HepG2 (cell line): ENCODE results near the gene CYSRT1. TPM values are rescaled to one million over a fixed set of nuclear protein-coding genes. Genes with fewer than 3 reads are reported as not detected.

Experiments
- ARNT ChIP-seq: fragments of 450-650 bp; IDR thresholded peaks from 2 replicates; pipeline ENCODE4 v1.6.1; 2017
- DNMT1 ChIP-seq: sonication (generic); formaldehyde crosslinking; IDR thresholded peaks from 2 replicates; pipeline ENCODE4 v1.5.1; 2020; ENCODE audit warnings: mild to moderate bottlenecking, missing genetic modification reagents
- ELF1 ChIP-seq: sonication (generic); formaldehyde crosslinking; IDR thresholded peaks from 2 replicates; pipeline ENCODE4 v1.4.0; 2020; ENCODE audit warnings: missing genetic modification reagents
- ETS1 ChIP-seq: sonication (generic); formaldehyde crosslinking; IDR thresholded peaks from 2 replicates; pipeline ENCODE4 v1.4.0; 2020; ENCODE audit warnings: missing genetic modification reagents
- FOXA3 ChIP-seq: IDR thresholded peaks from 2 replicates; pipeline ENCODE4 v1.6.1; 2016; ENCODE audit warnings: missing genetic modification reagents, missing compliant biosample characterization
- HES4 ChIP-seq: sonication (generic); formaldehyde crosslinking; IDR thresholded peaks from 2 replicates; pipeline ENCODE4 v1.9.0; 2021; ENCODE audit warnings: mild to moderate bottlenecking, missing genetic modification reagents, borderline replicate concordance
- IRF2 ChIP-seq: IDR thresholded peaks from 2 replicates; pipeline ENCODE4 v1.6.1; 2018; ENCODE audit warnings: missing genetic modification reagents, missing compliant biosample characterization
- MAFG ChIP-seq: sonication (generic); formaldehyde crosslinking; IDR thresholded peaks from 2 replicates; pipeline ENCODE4 v1.5.1; 2020; ENCODE audit warnings: mild to moderate bottlenecking, missing genetic modification reagents
- MED8 ChIP-seq: sonication (generic); formaldehyde crosslinking; IDR thresholded peaks from 2 replicates; pipeline ENCODE4 v1.8.1; 2023; ENCODE audit warnings: mild to moderate bottlenecking, missing genetic modification reagents; ENCODE audit not compliant: insufficient replicate concordance
- NCOA2 ChIP-seq: sonication (generic); formaldehyde crosslinking; IDR thresholded peaks from 2 replicates; pipeline ENCODE4 v1.8.0; 2022; ENCODE audit warnings: inconsistent platforms
- TAF1 ChIP-seq: sonication (generic); formaldehyde crosslinking; IDR thresholded peaks from 2 replicates; pipeline ENCODE4 v1.4.0; 2020; ENCODE audit warnings: missing genetic modification reagents
- ZNF124 ChIP-seq: sonication (generic); formaldehyde crosslinking; IDR thresholded peaks from 2 replicates; pipeline ENCODE4 v1.4.0; 2020; ENCODE audit warnings: missing genetic modification reagents
- ZNF136 ChIP-seq: sonication (generic); formaldehyde crosslinking; IDR thresholded peaks from 2 replicates; pipeline ENCODE4 v1.8.1; 2022; ENCODE audit warnings: low read depth, mild to moderate bottlenecking, moderate library complexity, missing genetic modification reagents
- ZNF17 ChIP-seq: sonication (generic); formaldehyde crosslinking; IDR thresholded peaks from 2 replicates; pipeline ENCODE4 v1.5.0; 2020; ENCODE audit warnings: mild to moderate bottlenecking, missing genetic modification reagents
- ZNF777 ChIP-seq: sonication (generic); formaldehyde crosslinking; IDR thresholded peaks from 2 replicates; pipeline ENCODE4 v1.4.0; 2020; ENCODE audit warnings: missing genetic modification reagents
- ZSCAN30 ChIP-seq: sonication (generic); formaldehyde crosslinking; IDR thresholded peaks from 2 replicates; pipeline ENCODE4 v1.5.0; 2020; ENCODE audit warnings: mild to moderate bottlenecking, missing genetic modification reagents
- ZZZ3 ChIP-seq: sonication (generic); formaldehyde crosslinking; IDR thresholded peaks from 2 replicates; pipeline ENCODE4 v1.4.0; 2020; ENCODE audit warnings: missing genetic modification reagents, mild to moderate bottlenecking, borderline replicate concordance
- polyA plus RNA-seq, 8 experiments: library from polyadenylated mRNA; depleted of rRNA in 3 of 8; stranded (reverse) in 7 of 8; unstranded in 1 of 8; fragments of >200 nt; fragmentation: Illumina TruSeq in 4 of 8; extraction: Trizol in 4 of 8; gene quantifications; 2 replicates each; pipeline versions ENCODE4 v1.2.1 to v1.2.3, GENCODE V29; 2011 to 2016; ENCODE audit warnings: low read depth in 4 of 8, missing spikeins in 1 of 8, mixed read lengths in 1 of 8; ENCODE audit not compliant: insufficient read depth in 1 of 8
- total RNA-seq, 5 experiments: library from RNA; depleted of rRNA; stranded (reverse); fragments of >200 nt; fragmentation: Illumina TruSeq; extraction: Trizol; gene quantifications; 2 replicates each; pipeline ENCODE4 v1.2.3, GENCODE V29; 2016; ENCODE audit warnings: low read depth in 1 of 5
- TF ChIP-seq, protein P1 (sequence below): sonication (generic); formaldehyde crosslinking; IDR thresholded peaks from 2 replicates; pipeline ENCODE4 v1.9.0; 2021; ENCODE audit warnings: missing genetic modification reagents, borderline replicate concordance
- TF ChIP-seq, protein P2 (sequence below): sonication (generic); formaldehyde crosslinking; IDR thresholded peaks from 2 replicates; pipeline ENCODE4 v1.9.0; 2021; ENCODE audit warnings: missing genetic modification reagents, mild to moderate bottlenecking, borderline replicate concordance
- TF ChIP-seq, protein P3 (sequence below): sonication (generic); formaldehyde crosslinking; IDR thresholded peaks from 2 replicates; pipeline ENCODE4 v1.5.1; 2020; ENCODE audit warnings: mild to moderate bottlenecking, missing genetic modification reagents, moderate library complexity

Gene CYSRT1
- total and polyA plus RNA-seq, 2 of the 13 experiments (the other 11 are each of a cell fraction or from before 2014, with no cell fraction given): 1.5 to 2.1 TPM

- TF ChIP-seq IRF2 (CRISPR knock-in tag) (no peak; the same call in 1 of the 2 replicates), ZNF124 (CRISPR knock-in tag) (no peak), MAFG (CRISPR knock-in tag) (no peak), ZZZ3 (CRISPR knock-in tag) (no peak), FOXA3 (peak; percentile 18; the same call in 1 of the 2 replicates), ARNT (no peak), MED8 (CRISPR knock-in tag) (no peak), ZNF136 (CRISPR knock-in tag) (no peak), DNMT1 (CRISPR knock-in tag) (no peak), HES4 (no peak), NCOA2 (CRISPR knock-in tag) (no peak), ELF1 (CRISPR knock-in tag) (peak; percentile 73), TAF1 (CRISPR knock-in tag) (0 out of 2 replicates have a peak, but pooled peaks have one; percentile 18), ETS1 (CRISPR knock-in tag) (no peak), ZNF17 (CRISPR knock-in tag) (no peak), ZSCAN30 (CRISPR knock-in tag) (no peak), ZNF777 (CRISPR knock-in tag) (peak; percentile 39; the same call in 1 of the 2 replicates)
- TF ChIP-seq, protein P1, sequence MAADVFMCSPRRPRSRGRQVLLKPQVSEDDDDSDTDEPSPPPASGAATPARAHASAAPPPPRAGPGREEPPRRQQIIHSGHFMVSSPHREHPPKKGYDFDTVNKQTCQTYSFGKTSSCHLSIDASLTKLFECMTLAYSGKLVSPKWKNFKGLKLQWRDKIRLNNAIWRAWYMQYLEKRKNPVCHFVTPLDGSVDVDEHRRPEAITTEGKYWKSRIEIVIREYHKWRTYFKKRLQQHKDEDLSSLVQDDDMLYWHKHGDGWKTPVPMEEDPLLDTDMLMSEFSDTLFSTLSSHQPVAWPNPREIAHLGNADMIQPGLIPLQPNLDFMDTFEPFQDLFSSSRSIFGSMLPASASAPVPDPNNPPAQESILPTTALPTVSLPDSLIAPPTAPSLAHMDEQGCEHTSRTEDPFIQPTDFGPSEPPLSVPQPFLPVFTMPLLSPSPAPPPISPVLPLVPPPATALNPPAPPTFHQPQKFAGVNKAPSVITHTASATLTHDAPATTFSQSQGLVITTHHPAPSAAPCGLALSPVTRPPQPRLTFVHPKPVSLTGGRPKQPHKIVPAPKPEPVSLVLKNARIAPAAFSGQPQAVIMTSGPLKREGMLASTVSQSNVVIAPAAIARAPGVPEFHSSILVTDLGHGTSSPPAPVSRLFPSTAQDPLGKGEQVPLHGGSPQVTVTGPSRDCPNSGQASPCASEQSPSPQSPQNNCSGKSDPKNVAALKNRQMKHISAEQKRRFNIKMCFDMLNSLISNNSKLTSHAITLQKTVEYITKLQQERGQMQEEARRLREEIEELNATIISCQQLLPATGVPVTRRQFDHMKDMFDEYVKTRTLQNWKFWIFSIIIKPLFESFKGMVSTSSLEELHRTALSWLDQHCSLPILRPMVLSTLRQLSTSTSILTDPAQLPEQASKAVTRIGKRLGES: 0 out of 2 replicates have a peak, but pooled peaks have one; percentile 26
- TF ChIP-seq, protein P2, sequence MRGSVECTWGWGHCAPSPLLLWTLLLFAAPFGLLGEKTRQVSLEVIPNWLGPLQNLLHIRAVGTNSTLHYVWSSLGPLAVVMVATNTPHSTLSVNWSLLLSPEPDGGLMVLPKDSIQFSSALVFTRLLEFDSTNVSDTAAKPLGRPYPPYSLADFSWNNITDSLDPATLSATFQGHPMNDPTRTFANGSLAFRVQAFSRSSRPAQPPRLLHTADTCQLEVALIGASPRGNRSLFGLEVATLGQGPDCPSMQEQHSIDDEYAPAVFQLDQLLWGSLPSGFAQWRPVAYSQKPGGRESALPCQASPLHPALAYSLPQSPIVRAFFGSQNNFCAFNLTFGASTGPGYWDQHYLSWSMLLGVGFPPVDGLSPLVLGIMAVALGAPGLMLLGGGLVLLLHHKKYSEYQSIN (CRISPR knock-in tag): no peak
- TF ChIP-seq, protein P3, sequence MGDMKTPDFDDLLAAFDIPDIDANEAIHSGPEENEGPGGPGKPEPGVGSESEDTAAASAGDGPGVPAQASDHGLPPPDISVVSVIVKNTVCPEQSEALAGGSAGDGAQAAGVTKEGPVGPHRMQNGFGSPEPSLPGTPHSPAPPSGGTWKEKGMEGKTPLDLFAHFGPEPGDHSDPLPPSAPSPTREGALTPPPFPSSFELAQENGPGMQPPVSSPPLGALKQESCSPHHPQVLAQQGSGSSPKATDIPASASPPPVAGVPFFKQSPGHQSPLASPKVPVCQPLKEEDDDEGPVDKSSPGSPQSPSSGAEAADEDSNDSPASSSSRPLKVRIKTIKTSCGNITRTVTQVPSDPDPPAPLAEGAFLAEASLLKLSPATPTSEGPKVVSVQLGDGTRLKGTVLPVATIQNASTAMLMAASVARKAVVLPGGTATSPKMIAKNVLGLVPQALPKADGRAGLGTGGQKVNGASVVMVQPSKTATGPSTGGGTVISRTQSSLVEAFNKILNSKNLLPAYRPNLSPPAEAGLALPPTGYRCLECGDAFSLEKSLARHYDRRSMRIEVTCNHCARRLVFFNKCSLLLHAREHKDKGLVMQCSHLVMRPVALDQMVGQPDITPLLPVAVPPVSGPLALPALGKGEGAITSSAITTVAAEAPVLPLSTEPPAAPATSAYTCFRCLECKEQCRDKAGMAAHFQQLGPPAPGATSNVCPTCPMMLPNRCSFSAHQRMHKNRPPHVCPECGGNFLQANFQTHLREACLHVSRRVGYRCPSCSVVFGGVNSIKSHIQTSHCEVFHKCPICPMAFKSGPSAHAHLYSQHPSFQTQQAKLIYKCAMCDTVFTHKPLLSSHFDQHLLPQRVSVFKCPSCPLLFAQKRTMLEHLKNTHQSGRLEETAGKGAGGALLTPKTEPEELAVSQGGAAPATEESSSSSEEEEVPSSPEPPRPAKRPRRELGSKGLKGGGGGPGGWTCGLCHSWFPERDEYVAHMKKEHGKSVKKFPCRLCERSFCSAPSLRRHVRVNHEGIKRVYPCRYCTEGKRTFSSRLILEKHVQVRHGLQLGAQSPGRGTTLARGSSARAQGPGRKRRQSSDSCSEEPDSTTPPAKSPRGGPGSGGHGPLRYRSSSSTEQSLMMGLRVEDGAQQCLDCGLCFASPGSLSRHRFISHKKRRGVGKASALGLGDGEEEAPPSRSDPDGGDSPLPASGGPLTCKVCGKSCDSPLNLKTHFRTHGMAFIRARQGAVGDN (CRISPR knock-in tag): peak; percentile 67
Measured at GRCh38 chr9:137223078-137223970, 1.6 kb upstream of the CYSRT1 start (continued).
